Colon (tissue), 2 donors: Measurements from ENCODE around the gene SH2B3.
"Not testable (repeated sequence)": the region's sequence is repeated elsewhere in the genome, so short reads cannot be mapped to it uniquely, and the experiment has no call there.

Source experiments
- FAIRE-seq: peaks from 2 replicates; lab custom pipeline; 2012; peaks lifted over from hg19 to GRCh38; lab: Jason Lieb, UNC
- donor health status: control.
- donor health status: control.

The SH2B3 gene

GRCh38 chr12:111387747-111388323 is 17.9 kb upstream of the SH2B3 start:
- FAIRE-seq: no peak

DNA sequence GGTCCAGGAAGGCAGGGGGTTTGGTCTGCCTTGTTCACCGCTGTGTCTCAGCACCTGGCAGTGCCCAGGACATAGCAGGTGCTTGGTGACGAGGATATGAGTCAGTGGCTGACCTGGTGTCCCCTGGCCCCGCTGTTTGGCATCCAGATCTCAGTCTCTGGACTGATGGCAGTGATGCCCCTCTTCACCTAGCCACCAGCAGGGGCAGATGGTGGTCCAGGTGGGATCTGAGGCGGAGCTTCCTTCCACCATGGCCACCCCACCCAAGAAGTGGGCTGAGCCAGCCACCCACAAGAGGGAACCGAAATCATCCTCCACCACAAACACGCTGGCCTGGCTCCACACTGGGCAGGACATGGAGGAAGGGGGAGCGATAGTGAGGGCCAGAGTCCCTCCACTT is 16.1 kb upstream of the SH2B3 start:
- FAIRE-seq: no peak

DNA sequence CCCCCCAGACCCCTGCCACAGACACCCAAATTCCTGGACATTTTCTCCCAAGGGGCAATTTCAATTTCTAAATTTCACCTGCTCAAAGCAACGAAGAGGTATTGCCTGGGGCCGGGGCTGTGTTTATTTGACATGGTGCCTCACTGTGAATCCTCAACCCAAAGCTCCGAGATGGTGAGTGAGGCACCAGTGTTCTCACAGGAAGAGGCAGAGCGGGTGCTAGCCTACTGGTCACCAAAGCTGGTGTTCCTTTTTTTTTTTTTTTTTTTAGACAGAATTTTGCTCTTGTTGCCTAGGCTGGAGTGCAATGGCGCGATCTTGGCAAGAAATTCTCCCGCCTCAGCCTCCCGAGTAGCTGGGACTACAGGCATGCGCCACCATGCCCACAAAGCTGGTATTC is 14.8 kb upstream of the SH2B3 start:
- no peak for FAIRE-seq

DNA sequence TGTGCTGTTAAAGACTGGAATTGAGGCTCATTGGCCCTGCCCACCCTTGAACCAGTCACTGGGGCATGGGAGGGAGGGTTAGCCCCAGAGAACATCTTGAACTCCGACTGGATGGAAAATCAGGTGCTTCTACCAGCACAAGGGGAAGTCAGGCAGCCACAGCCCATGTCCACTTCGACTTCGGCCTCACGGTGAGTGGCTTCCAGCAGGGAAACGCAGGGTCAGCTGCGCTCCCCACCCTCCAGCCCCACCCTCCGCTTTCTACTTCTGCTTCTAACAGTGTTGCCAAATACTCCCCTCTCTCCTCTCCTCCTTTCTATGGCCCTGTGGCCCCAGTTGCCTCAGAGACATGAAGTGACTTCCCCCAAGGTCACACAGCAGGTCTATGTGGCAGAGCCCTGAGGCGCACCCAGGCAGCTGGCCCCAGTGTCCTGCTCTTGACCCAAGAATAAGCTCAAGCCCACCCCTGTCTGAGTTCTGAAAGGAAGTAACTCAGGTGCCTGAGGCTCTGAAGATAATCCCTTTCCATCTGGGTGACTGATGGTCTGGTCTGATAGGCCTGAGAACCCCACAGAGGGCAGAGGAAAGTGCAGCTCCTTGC is 11.9 kb upstream of the SH2B3 start:
- FAIRE-seq: no peak

DNA sequence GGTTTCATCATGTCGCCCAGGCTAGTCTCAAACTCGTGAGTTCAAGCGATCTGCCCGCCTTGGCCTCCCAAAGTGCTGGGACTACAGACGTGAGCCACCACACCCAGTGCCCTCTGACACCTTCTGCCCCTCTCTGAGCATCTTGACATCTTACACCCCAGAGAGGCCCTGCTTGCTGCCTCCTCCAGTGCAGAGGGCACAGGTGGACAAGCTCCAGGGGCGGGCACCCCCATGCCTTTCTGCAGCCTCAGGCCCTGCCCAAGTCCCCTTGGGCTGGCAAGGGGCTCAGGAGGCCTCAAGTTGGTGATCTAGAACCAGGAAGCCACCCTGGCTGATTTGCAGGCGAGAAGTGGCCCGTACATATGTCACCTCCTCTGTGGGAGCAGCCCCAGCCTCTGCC is 11.2 kb upstream of the SH2B3 start:
- no peak for FAIRE-seq

- no peak for FAIRE-seq
Measured at GRCh38 chr12:111395336-111396187, 10.2 kb upstream of the SH2B3 start.

DNA sequence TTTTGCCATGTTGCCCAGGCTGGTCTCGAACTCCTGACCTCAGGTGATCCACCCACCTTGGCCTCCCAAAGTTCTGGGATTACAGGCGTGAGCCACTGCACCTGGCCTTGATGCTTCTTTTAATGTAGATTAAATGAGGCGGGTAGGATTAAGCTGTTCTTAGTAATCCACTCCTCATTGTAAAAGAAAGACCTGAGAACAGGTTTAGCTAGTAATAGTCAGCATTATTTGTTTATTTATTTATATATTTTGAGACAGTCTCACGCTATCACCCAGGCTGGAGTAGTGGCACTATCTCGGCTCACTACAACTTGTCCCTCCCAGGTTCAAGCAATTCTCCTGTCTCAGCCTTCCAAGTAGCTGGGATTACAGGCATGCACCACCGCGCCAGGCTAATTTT is 9.5 kb upstream of the SH2B3 start:
- FAIRE-seq: not testable (repeated sequence)

- no peak for FAIRE-seq
Measured at GRCh38 chr12:111396726-111397445, 8.8 kb upstream of the SH2B3 start.

GRCh38 chr12:111398530-111398929 is 7.2 kb upstream of the SH2B3 start:
- no peak for FAIRE-seq

GRCh38 chr12:111399741-111400404 is 5.8 kb upstream of the SH2B3 start:
- not testable (repeated sequence) for FAIRE-seq

DNA sequence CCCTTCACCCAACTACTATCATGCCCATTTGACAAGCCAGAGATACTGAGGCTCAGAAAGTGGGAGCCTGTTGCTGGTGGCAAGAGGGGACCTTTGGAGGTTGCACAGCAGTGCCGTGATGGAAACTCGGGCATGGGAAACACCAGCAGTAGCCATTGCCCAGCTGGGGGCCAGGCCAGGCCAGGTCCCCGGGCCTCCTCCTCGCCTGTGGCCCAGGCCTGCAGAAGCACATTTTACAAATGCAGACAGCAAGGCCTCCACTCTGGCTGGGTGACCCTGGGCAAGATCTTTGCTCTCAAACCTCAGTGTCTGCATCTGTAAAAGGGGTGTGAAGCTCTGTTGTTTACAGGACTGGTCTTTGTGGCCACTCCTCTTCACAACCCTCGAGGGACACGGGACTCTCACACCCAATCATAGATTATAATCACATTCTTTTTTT is 4.5 kb upstream of the SH2B3 start:
- FAIRE-seq: no peak

GRCh38 chr12:111402490-111402824 is 3.3 kb upstream of the SH2B3 start:
- not testable (repeated sequence) for FAIRE-seq

DNA sequence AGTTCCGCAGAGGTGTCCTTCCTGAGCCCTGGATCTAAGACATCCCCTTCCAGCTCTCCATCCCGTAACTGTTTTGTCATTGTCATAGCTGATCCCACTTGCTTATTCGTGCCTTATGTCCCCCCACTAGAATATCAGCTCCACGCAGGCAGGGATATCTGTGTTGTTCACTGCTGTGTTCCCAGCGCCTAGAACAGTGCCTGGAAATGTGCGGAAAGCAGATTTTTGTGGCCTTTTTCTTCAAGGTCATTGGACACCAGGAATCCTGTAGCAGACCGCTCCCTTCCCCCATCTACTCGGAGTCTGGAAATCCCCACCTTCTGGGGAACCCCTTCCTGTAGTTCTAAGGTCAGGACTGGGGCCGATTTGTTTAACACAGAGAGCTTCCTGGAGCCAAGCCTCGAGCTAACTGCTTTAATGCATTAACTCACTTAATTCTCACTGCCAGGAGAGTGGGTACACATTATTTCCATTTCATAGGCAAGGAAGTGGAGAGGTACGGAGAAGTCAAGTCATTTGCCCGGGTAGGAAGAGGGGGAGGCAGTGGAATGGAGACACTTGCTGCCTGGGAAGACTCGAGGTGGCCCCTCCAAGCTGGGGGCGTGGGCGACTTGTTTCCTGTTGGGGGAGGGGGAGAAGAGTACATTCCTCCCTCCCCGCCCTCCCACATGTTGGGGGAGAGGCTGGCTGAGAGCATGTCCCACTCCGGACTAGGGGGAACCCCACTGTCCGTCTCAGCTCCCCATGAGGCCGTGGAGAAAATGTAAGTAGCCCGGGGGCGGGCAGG is 1.2 kb upstream of the SH2B3 start:
- no peak for FAIRE-seq

- FAIRE-seq: no peak
Measured at GRCh38 chr12:111405149-111405858, 419 bp upstream of the SH2B3 start.

DNA sequence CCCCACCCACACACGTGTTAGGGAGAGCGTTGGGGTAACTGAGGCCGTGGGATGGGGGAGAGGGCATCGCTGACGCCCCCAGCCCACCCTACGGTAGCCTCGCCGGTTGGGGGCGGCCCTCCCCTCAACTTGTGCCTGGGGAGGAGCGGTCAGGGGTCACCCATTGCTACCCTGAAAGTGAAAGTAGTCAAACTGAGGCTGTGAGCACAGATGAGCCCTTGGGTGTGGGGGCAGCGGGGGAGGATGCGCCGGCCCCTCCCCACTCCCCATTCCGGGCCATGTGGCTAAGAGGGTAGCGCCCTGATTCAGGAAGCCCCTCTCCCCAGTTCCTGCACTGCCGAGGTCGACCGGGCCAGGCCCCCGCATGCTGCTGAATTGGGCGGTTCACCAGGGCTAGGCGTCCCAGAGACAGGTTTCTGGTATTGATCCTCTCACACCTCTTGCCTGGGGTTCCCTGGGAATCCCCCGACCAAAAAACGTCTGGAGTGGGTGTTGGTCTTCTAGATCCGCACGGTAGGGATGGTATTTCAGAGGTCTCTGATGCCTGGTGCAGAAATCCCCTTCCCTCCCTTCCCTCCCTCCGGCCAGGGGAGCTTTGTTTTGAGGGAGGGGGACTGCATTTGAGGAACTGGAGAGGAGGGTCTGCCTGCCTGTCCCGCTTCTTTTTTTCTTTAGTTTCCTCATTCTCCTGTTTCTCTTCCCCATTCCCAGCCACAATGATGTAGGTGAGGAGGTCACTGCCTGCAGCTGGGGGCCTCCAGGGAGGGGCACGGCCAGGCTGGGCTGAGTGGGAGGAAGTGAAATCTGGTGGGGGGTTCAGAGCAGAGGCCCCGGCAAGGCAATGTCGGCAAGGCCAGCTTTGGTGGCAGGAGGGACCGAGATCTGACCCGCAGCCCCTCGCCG is 1.0 kb downstream of the SH2B3 start:
- no peak for FAIRE-seq

GRCh38 chr12:111407377-111408115 is 1.8 kb downstream of the SH2B3 start:
- no peak for FAIRE-seq

DNA sequence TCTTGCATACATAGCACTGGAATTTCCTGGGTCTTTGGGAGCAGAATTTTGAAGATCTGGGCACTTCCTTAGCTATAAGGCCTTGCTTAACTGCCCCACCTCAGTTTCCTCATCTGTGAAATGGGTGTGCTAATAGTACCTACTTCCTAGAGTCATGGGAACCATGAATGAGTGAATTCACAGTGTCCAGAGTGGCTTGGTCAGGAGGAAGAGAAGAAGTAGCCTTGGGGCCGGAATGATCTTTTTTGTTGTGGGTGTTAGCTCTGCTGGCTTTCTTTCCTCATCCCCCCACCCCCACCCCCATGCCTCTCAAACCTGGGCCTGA is 2.4 kb downstream of the SH2B3 start:
- no peak for FAIRE-seq

DNA sequence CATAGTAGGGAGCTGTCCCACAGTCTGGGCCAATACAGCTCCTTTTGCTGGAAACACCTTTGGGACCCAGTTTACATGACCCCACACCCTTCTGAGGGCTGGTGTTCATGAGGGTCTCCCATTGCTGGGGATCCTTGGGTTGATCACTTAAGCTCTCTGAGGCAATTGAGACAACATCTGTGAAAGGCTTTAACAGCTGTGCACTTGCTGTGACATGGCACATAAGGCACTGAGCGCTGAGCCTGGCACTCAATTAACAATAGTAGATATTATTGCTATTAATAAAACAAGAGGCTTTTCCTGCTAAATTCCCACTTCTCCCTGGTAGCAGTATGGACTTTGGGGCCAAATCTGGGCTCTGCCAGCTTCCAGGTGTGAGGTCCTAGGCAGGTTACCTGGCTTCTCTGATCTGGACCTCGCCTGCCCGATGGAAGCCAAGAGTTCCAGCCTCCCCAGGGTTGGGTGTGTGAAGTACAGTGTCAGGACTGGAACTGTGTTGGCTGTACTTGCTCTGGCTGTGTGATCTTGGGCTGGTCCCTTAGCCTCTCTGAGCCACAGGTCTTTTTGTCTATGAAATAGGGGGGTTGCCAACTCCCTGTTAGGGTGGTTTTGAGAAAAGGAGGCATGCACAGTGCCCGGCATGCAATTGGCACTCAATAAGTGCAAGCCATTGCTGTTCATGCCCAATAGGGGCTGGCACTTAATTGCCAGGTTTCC is 3.1 kb downstream of the SH2B3 start:
- no peak for FAIRE-seq

- no peak for FAIRE-seq
Measured at GRCh38 chr12:111409403-111409779, 3.7 kb downstream of the SH2B3 start.
